Smooth muscle cell of bladder (primary cell): Measurements from ENCODE around the gene SERPINE1. TPM values are rescaled to one million over a fixed set of nuclear protein-coding genes. Genes with fewer than 3 reads are reported as not detected.

ENCODE experiments used
- total RNA-seq: library from RNA; depleted of rRNA; stranded (reverse); fragments of >200 nt; gene quantifications from 2 replicates; pipeline ENCODE4 v1.2.3, GENCODE V29; 2014

SERPINE1 gene
- 233 and 240 TPM in 2 replicates for total RNA-seq

GRCh38 chr7:101126651-101127459 lies at the start of gene SERPINE1:
Gene SERPINE1 (plus strand): TSS chr7:101127104. CDS start chr7:101128394, 1,290 bp downstream.

GRCh38 chr7:101085162-101085964 lies 41.5 kb upstream of the SERPINE1 start, which contains the start of gene TRIM56:
Gene TRIM56 (plus strand): TSS chr7:101085481. CDS start chr7:101087313, 1,832 bp downstream.

GRCh38 chr7:101153969-101154692 lies 27.2 kb downstream of the SERPINE1 start, which contains the start of gene AP1S1:
Gene AP1S1 (plus strand): TSS chr7:101154476. CDS start chr7:101154515, 39 bp downstream.

GRCh38 chr7:101165075-101165957 lies 38.4 kb downstream of the SERPINE1 start, which contains the start of gene VGF:
Gene VGF (minus strand): TSS chr7:101165569. CDS start chr7:101164843, 726 bp downstream.

GRCh38 chr7:101180130-101180755 lies 53.3 kb downstream of the SERPINE1 start, which contains the start of gene NAT16:
Gene NAT16 (minus strand): TSS chr7:101180293. CDS start chr7:101174807, 5,486 bp downstream.

Other genes with a start within 250 kb of the SERPINE1 start
- gene UFSP1, start 237.4 kb upstream of the SERPINE1 start, total RNA-seq = 4.1 and 6.7 TPM in 2 replicates
- gene ACHE, start 231.2 kb upstream of the SERPINE1 start, total RNA-seq = not detected in 2 replicates
- gene MUC3A, start 177.6 kb upstream of the SERPINE1 start, total RNA-seq = not detected in 2 replicates
- 0.57 and 0.92 TPM in 2 replicates for gene MUC12, start 157.5 kb upstream of the SERPINE1 start, total RNA-seq
- under 0.01 TPM in 1 of 2 replicates, not detected in the other for gene MUC17, start 107.0 kb upstream of the SERPINE1 start, total RNA-seq
- 21.6 and 22.3 TPM in 2 replicates for gene TRIM56, start 41.6 kb upstream of the SERPINE1 start, total RNA-seq
- 167 and 187 TPM in 2 replicates for gene AP1S1, start 27.4 kb downstream of the SERPINE1 start, total RNA-seq
- 0.14 and 0.18 TPM in 2 replicates for gene VGF, start 38.5 kb downstream of the SERPINE1 start, total RNA-seq
- gene NAT16, start 53.2 kb downstream of the SERPINE1 start, total RNA-seq = not detected in 2 replicates
- gene MOGAT3, start 73.9 kb downstream of the SERPINE1 start, total RNA-seq = not detected in 2 replicates
- 64.4 and 114 TPM in 2 replicates for gene PLOD3, start 90.5 kb downstream of the SERPINE1 start, total RNA-seq
- gene ZNHIT1, start 91.1 kb downstream of the SERPINE1 start, total RNA-seq = 108 and 109 TPM in 2 replicates
- gene CLDN15, start 110.7 kb downstream of the SERPINE1 start, total RNA-seq = 1.8 and 2.6 TPM in 2 replicates
- 227 and 306 TPM in 2 replicates for gene FIS1, start 118.0 kb downstream of the SERPINE1 start, total RNA-seq
- 24.0 and 29.8 TPM in 2 replicates for gene IFT22, start 194.7 kb downstream of the SERPINE1 start, total RNA-seq
- not detected in 2 replicates for gene COL26A1, start 235.8 kb downstream of the SERPINE1 start, total RNA-seq